Fibroblast of villous mesenchyme (primary cell): ENCODE results near the gene HBZ. TPM values are rescaled to one million over a fixed set of nuclear protein-coding genes. Genes with fewer than 3 reads are reported as not detected.

ENCODE experiments used
- DNase-seq: peaks from one replicate; pipeline ENCODE4 v3.0.0-alpha.2; 2010; ENCODE audit warnings: low read depth
- H3K4me3 ChIP-seq: 2 replicates; pipeline ENCODE4 v1.5.1; 2011; ENCODE audit warnings: low read depth, mild to moderate bottlenecking, low read length
- total RNA-seq: library from RNA; depleted of rRNA; stranded (reverse); fragments of >200 nt; gene quantifications from 2 replicates; pipeline ENCODE4 v1.2.3, GENCODE V29; 2012
- TF ChIP-seq, protein P1 (sequence below): IDR thresholded peaks from 2 replicates; pipeline ENCODE4 v1.5.1; 2012; ENCODE audit warnings: low read depth, mild to moderate bottlenecking, low read length; ENCODE audit not compliant: insufficient read depth

The HBZ gene
- total RNA-seq, 1 donor: not detected

DNA sequence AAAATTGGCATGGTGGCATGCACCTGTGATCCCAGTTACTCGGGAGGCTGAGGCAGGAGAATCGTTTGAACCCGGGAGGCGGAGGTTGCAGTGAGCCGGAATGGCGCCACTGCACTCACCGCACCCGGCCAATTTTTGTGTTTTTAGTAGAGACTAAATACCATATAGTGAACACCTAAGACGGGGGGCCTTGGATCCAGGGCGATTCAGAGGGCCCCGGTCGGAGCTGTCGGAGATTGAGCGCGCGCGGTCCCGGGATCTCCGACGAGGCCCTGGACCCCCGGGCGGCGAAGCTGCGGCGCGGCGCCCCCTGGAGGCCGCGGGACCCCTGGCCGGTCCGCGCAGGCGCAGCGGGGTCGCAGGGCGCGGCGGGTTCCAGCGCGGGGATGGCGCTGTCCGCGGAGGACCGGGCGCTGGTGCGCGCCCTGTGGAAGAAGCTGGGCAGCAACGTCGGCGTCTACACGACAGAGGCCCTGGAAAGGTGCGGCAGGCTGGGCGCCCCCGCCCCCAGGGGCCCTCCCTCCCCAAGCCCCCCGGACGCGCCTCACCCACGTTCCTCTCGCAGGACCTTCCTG is 27.7 kb downstream of the HBZ start, which contains the start of gene HBQ1:
HBQ1 (plus strand) TSS at position 359 of the 575 bp plus-strand sequence; CDS start at position 387, 28 bp downstream.
- peak; percentile 34 for DNase-seq
- H3K4me3 ChIP-seq: peak within 1 kb of the TSS; percentile 50
- TF ChIP-seq, protein P1, sequence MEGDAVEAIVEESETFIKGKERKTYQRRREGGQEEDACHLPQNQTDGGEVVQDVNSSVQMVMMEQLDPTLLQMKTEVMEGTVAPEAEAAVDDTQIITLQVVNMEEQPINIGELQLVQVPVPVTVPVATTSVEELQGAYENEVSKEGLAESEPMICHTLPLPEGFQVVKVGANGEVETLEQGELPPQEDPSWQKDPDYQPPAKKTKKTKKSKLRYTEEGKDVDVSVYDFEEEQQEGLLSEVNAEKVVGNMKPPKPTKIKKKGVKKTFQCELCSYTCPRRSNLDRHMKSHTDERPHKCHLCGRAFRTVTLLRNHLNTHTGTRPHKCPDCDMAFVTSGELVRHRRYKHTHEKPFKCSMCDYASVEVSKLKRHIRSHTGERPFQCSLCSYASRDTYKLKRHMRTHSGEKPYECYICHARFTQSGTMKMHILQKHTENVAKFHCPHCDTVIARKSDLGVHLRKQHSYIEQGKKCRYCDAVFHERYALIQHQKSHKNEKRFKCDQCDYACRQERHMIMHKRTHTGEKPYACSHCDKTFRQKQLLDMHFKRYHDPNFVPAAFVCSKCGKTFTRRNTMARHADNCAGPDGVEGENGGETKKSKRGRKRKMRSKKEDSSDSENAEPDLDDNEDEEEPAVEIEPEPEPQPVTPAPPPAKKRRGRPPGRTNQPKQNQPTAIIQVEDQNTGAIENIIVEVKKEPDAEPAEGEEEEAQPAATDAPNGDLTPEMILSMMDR: peak; percentile 41

GRCh38 chr16:180681-181564 is 28.5 kb downstream of the HBZ start:
- DNase-seq: peak; percentile 64
- TF ChIP-seq, protein P1: no peak
- H3K4me3 ChIP-seq: peak overlapping the region; percentile 50

DNA sequence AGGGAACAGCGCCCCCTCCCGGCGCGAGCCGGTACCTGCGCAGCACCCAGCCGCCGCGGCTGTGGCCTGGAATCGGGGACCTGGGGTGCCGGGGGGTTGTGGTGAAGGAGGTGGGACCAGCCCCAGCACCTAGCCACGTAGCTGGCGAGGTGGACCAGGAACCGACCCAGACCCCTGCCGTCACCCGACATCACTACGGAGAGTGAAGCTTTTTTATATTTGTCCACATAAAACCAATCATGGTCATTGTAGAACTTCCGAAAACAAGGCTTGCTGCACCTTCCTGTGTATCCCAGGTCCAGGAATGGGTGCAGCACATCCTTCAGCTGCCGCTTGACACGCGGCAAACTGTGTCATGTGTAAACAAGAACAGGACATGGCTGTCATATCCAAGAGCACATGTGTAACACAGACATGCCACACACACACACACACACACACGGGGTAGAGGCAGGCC is 29.1 kb downstream of the HBZ start:
- H3K4me3 ChIP-seq: no peak overlapping the region
- TF ChIP-seq, protein P1: peak; percentile 96
- no peak for DNase-seq

DNA sequence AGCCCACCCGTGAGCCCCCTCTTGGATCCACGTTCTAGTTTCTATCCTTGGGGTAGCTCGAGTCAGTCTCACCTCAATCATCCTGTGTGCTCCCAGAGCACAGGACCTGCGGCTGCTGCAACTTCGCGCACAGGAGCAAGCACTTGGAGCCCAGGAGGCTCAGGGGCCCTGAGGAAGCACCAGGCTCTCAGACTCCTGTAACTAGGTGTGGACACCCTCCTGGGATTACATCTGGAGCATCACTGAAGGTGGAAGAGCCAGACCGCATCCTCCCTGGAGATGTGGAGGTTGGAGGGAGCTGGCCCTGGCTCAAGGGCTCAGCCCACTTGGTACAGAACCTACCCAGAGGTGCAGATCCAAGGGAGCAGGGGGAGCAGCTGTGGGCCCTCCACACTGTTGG is 30.6 kb downstream of the HBZ start:
- no peak overlapping the region for H3K4me3 ChIP-seq
- DNase-seq: no peak
- TF ChIP-seq, protein P1: no peak

- TF ChIP-seq, protein P1: no peak
- no peak overlapping the region for H3K4me3 ChIP-seq
- DNase-seq: no peak
Measured at GRCh38 chr16:185213-185612, 32.8 kb downstream of the HBZ start.

GRCh38 chr16:185691-186090 is 33.2 kb downstream of the HBZ start:
- DNase-seq: no peak
- TF ChIP-seq, protein P1: no peak
- no peak overlapping the region for H3K4me3 ChIP-seq
